ENCODE data around the gene DOK5.

Gene DOK5

DNA sequence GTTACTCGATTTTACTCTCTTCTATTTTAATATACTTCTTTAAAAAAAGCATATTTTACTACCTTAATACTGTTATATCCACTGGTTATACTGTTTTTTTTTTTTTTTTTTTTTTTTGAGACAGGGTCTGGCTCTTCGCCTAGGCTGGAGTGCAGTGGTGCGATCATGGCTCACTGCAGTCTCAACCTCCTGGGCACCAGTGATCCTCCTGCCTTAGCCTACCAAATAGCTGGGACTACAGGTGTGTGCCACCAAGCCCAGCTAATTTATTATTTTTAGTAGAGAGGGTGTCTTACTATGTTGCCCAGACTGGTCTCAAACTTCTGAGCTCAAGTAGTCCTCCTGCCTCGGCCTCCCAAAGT is 170.7 kb downstream of the DOK5 start:
- DNase-seq (ENCODE audit: low read depth) = no peak

DNA sequence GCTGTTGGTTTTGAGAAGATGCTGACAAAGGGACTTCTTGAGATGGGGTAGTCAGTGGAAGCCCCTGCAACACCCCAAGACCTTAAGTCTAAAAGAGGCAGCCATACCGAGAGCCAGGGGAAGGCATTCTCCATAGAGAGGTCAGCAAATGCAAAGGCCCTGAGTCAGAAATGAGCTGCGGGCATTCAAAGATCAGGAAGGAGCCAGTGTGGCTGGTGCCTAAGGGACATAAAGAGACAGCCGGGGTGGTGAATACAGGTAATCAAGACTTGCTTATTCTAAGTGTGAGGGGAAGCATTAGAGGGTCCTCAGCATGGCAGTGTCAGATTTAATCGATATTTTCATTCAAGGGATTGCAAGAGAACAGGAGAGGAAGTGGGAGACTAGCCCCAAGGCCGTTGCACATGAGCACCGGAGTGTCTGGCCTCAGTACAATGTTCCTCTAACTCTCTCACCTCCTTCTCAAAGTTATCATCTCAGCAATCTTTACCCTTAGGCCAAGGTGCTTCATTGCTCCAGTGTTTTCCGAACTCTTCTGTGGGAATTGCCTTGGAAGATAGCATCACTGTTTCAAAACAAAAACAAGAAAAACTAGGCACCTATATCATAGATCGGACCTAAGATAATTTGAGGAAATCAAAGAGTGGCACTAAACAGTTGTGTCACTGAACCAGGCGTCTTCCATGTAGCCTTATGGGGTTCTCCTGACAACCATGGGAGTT is 173.2 kb downstream of the DOK5 start:
- DNase-seq (ENCODE audit: low read depth) = no peak

DNA sequence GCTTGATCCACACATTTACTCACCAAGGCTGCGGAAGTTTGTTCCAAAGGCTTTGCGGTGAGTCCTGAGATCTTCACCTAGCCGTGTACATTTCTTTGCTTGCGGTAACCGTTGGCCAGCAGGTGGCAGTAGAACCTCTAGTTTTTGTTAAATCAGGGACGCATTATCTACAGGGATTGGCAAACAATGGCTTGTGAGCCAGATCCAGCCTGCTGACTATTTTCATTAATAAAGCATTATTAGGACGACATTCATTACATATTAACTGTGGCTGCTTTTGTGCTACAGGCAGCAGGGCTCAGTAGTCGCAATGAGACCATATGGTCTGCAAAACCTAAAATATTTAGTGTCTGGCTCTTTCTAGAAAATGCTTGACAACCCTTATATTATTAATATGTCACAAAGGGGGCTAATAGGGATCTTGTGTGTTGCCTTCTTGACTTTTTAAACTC is 174.1 kb downstream of the DOK5 start:
- peak; percentile 51 for DNase-seq (ENCODE audit: low read depth)

DNA sequence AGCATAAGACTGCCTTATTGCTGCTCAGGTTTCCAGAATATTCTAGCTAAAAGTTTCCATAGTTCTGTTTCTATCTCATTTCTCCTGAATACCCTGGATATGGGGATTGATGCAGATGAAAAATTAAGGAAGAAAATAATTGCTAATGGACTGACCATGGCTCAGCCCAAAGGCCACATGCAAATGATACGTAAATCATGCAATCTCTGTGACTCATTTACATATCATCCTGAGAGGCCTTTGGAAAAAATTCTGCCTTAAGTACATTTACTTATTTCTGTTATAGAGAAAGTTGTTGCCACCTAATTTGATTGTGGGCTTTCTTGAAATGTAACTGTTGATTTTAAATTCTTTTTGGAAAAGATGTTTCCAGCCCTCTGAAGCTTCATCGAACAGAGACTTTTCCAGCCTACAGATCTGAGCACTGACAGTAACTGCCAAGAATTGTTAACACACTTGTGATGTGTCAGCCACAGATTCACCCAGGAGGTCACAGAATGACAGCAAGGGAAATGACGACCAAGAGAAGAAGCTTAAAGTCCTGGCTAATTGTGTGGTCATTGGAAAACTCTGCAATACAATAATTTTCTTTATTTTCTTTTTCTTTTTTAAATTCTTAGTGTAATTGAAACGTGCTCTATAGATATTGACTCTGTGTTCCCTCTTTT is 174.8 kb downstream of the DOK5 start:
- DNase-seq (ENCODE audit: low read depth) = no peak

GRCh38 chr20:54651252-54651651 is 175.9 kb downstream of the DOK5 start:
- DNase-seq (ENCODE audit: low read depth) = no peak

- DNase-seq (ENCODE audit: low read depth) = no peak
Observed at GRCh38 chr20:54654450-54654849, 179.1 kb downstream of the DOK5 start.

DNA sequence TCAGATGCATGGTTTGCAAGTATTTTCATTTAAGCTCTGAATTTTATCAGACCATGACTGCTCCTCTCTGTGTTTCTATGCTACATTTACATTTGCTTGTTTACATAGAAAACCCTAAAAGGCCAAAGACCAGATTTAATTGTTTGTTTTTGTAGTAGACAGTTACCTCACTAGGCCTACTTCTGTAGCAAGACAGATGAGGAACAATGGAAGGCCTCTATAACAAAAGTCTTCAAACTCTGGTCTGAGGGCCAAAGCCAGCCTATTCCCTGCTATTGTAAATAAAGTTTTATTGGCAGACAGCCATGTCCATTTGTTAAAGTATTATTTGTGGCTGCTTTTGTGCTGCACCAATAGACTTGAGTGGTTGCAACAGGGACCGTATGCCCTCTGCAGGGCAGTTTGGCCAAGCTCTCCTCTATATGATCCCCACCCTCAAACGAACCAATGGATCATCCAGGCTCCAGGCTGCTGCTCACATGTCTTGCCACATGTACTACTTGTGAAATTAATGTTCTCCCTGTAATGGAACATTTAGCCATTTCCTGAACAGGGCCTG is 182.0 kb downstream of the DOK5 start:
- no peak for DNase-seq (ENCODE audit: low read depth)

DNA sequence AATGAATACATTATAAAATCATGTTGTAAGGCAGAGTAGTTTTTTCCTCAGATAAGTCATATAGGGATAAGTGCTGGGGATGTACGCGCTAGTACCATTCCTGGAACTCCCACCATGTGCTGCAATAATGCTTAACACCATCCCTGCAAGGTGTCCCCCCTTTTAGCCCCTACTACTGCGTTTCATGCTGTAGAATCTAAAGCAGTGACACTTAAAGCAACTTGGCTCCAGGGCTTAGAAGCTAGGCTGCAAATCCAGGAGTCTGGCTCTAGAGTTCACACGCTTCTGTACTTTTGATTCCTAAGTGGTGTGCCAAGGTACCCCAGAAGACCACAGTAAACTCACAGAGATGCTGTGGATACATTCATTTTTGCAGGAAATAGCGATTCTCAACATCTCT is 183.1 kb downstream of the DOK5 start:
- no peak for DNase-seq (ENCODE audit: low read depth)

DNA sequence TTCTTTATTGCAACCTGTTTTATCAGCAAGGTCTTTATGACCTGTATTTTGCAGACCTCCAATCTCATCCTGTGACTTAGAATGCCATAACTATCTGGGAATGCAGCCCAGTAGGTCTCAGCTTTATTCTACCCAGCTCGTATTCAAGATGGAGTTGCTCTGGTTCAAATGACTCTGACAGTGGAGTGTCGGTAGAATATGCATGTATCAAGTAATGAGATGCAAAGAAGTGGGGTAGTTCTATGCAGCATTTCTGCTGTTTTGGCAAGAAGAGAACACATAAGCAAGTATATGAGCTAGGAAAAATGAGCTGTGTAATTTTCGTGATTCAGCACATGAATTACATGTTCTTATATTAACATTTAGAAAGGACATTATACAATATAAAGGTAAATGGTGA is 185.9 kb downstream of the DOK5 start:
- no peak for DNase-seq (ENCODE audit: low read depth)

GRCh38 chr20:54661880-54662465 is 186.6 kb downstream of the DOK5 start:
- no peak for DNase-seq (ENCODE audit: low read depth)

GRCh38 chr20:54665812-54666211 is 190.4 kb downstream of the DOK5 start:
- no peak for DNase-seq (ENCODE audit: low read depth)

GRCh38 chr20:54668271-54669039 is 193.1 kb downstream of the DOK5 start:
- peak; percentile 3 for DNase-seq (ENCODE audit: low read depth)

DNA sequence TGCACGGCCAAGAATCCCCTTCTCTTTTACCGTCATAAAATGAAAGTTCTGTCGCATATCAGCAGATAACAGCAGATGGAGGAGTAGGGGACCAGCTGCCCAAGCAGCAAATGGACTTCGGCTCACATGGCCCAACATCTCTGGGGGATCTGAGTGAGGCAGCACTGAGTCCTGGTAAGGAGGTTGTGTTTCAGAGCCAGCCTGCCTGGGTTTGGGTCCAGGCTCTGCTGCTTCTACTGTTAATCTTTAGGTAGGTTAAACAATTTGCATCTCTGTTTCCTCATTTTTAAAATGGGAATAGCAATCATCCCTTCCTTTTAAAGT is 193.6 kb downstream of the DOK5 start:
- DNase-seq (ENCODE audit: low read depth) = no peak

DNA sequence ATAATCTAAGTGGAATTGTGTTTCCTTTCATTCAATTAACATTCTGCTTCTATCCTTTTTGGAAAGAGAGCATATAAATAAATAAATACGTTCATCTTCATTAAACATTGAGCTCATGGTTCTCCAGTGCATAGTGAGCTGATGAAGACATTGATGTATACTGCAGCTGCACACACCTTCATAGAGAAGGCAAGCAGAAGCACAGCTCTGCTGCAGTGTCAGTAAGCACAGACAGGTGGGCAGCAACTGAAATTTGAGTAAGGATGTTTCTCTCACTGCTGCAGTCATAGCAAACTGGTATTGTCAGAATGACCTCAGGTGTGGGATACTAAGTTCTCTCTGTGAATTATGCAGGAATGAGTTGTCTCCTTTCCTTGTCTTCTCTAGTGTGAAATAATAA is 202.9 kb downstream of the DOK5 start:
- DNase-seq (ENCODE audit: low read depth) = no peak

DNA sequence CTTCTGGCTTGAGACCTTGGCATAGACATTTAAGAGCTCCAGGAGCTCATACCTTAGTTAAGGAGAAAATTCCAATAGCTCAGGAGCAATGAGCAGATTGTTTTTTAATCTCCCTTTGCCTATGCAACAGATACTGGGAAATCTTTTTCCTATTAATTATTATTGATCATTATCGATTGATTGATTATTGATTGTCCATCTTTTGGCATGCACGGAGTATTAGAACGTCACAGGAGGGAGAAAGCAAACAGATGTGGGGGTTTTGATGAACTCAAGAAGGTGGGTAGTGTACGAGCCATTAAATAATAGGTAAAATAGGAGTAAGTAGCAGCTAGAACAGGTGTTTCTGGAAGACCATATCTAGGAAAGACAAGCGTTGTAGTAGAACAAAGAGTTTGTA is 205.0 kb downstream of the DOK5 start:
- no peak for DNase-seq (ENCODE audit: low read depth)

GRCh38 chr20:54680872-54681619 is 205.7 kb downstream of the DOK5 start:
- DNase-seq (ENCODE audit: low read depth) = no peak

DNA sequence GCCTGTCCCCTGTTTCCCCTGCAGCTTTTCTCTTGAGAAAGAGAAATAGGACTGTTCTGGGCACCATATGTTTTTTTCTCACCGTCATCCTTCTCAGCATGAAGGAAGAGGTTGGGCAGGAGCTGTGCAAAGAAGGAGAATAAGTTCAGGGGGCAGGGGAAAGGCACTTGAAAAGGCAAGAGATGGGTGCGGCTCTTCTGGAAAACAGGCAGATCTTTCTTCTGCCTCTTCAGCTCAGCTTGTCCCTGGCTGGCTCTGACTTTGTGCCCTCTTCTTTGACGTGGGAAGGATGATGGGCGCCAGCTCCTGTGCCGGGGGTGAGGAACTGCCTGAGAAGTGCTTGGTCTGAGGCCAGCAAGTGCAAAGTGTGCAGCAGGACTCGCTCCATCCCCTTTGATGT is 206.5 kb downstream of the DOK5 start:
- DNase-seq (ENCODE audit: low read depth) = no peak

DNA sequence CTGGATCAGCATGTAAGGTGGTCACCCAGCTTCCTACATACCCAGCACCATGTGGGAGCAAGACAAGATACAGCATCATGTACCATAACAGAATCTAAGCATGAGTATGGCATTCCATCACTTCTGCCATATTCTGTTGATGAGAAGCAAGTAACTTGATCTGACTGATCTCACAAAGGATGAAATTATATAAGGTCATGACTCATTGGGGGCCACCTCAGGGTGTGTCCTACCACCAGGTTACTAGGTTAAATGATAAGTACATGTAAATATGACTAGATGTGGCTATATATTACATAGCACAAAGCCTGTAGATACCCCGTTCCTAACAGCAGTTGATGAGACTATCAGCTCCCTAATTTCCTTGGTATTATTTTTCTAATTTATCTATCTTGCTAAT is 213.1 kb downstream of the DOK5 start:
- DNase-seq (ENCODE audit: low read depth) = no peak

DNA sequence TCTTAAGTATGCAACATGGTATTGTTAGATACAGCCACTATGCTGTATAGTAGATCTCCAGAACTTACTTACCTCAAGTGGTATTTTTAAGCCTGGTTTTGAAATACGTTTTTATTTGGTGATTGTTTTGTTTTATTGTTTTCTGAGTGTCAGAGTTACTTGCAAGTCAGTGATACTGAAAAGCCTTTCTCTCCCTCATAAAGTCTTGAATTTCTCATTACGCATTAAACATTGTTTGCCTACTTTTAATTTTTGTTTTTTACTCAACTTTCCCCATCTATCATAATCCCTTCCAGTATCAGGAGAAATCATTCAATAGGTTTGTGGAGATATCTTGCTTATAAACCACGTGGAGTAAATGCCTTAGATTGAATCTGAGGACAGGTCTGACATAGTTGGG is 214.9 kb downstream of the DOK5 start:
- DNase-seq (ENCODE audit: low read depth) = no peak

DNA sequence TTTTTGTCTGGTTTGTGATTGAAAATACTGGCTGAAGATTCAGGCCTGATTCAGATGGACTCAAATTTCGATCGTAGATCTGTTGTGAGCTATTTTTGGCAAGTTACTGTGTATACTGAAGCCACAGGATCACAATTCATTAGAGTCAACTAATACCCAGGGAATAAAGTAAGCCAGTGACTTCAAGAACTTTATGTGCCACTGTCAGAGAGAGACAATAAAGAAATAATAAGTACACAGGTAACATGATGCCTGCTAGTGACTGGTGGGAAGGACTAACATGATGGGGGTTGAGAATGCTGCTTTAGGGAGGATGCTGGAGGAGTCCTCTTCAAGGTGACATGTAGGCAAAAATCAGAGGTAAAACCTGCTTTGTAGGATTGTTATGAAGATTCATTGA is 215.9 kb downstream of the DOK5 start:
- no peak for DNase-seq (ENCODE audit: low read depth)

DNA sequence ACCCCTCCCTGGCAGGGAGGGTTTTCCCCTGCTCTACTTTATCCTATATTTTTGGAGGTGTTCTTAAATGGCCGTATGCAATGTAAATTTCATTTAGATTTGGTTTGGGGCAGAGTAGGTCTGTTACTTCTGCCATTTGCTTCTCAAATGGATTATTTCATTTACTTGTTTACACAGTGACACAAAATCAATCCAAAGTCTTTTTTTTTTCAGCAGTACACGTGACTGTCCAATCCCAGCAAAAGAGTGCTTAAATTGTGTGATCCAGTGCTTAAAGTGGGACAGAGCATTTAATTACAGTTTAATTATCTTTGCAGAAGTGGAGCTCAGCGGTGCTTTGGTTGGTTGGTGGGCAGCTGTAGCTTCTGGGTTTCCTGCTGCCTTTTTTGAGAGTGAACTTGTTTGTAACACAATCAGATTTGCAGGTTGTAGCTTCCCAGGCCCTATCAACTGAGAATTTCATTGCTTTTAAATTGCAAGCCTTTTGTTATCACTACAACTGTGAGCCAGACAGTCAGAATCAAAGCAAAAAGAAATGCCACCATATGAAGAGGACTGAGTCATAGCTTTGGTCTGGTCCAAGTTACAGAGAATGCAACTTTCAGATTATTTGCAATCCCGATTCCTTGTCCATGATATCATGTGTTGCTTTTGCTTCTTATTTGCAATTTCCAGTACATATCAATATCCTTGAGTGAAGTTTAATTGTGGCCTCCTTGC is 216.9 kb downstream of the DOK5 start:
- DNase-seq (ENCODE audit: low read depth) = no peak

Data from activated T-cell treated with anti-CD3 and anti-CD28 coated beads for 1 hour (primary cell).